Activated naive CD4-positive, alpha-beta T cell treated with anti-CD3 and anti-CD28 coated beads, Interleukin-2, amount 50 U/mL, for 72 hours (primary cell): ENCODE data around the gene SYNE3. TPM values are rescaled to one million over a fixed set of nuclear protein-coding genes. Genes with fewer than 3 reads are reported as not detected.

Source experiments
- ATAC-seq, 2 donors: fragments of 150-1000 bp; cut with Tn5 transposase; 2 replicates each; pipeline ENCODE4 v1.10.0; 2021; ENCODE audit warnings: mild to moderate bottlenecking in 2 of 2, moderate library complexity in 2 of 2
- DNase-seq, 2 donors: peaks; one replicate each; pipeline ENCODE4 v3.0.0; 2021 to 2022; ENCODE audit warnings: low spot score in 2 of 2
- H3K27ac Mint-ChIP-seq, 2 donors: one replicate each; pipeline ENCODE4 v1.8.0; 2022; ENCODE audit warnings: mild to moderate bottlenecking in 2 of 2, mixed read lengths in 2 of 2
- H3K36me3 Mint-ChIP-seq, 2 donors: one replicate each; pipeline ENCODE4 v1.8.0; 2022; ENCODE audit warnings: mixed read lengths in 2 of 2
- H3K9me3 Mint-ChIP-seq, 2 donors: one replicate each; pipeline ENCODE4 v1.8.0; 2022; ENCODE audit warnings: mixed read lengths in 2 of 2
- total RNA-seq, 2 donors: library from RNA; stranded (reverse); gene quantifications; one replicate each; pipeline ENCODE4 v1.2.3, GENCODE V29; 2022

SYNE3 gene, protein sequence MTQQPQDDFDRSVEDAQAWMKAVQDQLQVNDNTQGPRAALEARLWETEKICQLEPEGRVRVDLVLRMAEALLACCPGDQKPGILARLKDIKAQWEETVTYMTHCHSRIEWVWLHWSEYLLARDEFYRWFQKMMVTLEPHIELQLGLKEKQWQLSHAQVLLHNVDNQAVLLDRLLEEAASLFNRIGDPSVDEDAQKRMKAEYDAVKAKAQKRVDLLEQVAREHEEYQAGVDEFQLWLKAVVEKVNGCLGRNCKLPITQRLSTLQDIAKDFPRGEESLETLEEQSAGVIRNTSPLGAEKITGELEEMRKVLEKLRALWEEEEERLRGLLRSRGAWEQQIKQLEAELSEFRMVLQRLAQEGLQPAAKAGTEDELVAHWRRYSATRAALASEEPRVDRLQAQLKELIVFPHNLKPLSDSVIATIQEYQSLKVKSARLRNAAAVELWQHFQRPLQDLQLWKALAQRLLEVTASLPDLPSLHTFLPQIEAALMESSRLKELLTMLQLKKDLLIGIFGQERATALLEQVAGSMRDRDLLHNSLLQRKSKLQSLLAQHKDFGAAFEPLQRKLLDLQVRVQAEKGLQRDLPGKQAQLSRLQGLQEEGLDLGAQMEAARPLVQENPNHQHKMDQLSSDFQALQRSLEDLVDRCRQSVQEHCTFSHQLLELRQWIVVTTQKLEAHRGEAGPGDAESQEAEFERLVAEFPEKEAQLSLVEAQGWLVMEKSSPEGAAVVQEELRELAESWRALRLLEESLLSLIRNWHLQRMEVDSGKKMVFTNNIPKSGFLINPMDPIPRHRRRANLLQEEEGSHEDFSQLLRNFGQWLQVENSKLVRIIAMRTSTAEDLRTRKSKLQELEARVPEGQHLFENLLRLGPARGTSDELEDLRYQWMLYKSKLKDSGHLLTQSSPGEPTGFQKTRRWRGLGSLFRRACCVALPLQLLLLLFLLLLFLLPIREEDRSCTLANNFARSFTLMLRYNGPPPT
- 10 to 100 TPM in 1 of 2 donors, 1 to 10 TPM in 1; 9.9 to 73.8 TPM for total RNA-seq

DNA sequence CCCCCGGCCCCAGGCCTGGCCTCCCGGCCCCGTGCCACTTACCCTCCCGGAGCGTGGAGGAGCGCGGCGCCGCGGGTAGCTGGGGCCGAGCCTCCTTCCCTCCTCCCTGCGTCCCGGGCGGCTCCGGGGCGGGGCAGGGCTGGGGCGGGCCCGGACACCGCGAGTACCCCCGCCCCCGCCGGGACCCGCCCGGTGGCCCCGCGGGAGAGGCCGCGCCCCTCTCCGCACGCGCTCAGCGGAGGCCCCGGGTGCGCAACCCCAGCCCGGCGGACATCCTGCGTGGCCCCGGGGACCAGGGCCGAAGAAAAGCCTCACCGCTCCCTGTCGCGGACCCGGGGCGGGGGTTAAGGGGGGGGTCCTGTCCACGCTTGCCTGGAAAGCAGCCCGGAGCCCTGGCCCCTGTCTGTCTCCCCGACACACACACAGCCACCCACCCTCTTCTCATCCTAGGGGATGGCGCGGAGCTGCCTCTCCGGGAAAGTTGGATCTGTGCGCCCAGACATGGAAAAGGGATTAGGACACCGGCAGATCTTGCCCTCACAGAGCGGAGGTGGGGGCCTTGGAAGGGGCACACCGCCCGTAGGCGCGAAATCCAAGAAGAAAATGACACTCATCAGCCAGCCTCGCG, at the start of gene SYNE3:
Gene SYNE3 (minus strand): TSS at position 97 of the 628 bp plus-strand sequence. CDS start 40,829 bp downstream, outside the sequence.
- DNase-seq (peak in 1 of 2 donors; percentile 66), ATAC-seq (peak; percentile 46 to 73)
- peaks cover 0 to 10% of the 10 kb centered on the region in 2 donors for H3K36me3 Mint-ChIP-seq
- H3K27ac Mint-ChIP-seq: peak within 1 kb of the TSS; percentile 56 to 92
- H3K9me3 Mint-ChIP-seq: no peaks in the 10 kb centered on the region

DNA sequence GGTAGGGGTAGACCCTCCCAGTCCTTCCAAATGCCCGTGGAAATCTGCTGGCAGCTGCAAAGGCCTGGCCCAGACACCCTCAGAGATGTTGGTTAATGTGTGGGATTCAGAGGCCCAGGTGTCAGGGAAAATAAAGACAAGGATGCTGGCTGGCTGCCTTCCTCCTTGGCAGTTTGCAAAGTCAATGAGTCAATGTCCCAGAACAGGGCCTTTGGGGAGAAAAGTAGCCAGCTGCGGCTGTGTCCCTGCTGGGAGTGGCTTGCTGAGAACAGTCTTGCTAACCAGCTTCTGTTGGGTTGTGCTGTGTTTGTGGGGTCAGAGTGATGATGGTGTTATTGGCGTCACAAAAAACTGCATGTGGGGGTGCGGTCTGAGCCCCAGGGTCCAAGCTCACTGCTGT, 47.6 kb upstream of the SYNE3 start:
- no peaks in the 10 kb centered on the region for H3K9me3 Mint-ChIP-seq
- DNase-seq (no peak), ATAC-seq (no peak)
- no peak overlapping the region for H3K27ac Mint-ChIP-seq
- H3K36me3 Mint-ChIP-seq: no peaks in the 10 kb centered on the region

DNA sequence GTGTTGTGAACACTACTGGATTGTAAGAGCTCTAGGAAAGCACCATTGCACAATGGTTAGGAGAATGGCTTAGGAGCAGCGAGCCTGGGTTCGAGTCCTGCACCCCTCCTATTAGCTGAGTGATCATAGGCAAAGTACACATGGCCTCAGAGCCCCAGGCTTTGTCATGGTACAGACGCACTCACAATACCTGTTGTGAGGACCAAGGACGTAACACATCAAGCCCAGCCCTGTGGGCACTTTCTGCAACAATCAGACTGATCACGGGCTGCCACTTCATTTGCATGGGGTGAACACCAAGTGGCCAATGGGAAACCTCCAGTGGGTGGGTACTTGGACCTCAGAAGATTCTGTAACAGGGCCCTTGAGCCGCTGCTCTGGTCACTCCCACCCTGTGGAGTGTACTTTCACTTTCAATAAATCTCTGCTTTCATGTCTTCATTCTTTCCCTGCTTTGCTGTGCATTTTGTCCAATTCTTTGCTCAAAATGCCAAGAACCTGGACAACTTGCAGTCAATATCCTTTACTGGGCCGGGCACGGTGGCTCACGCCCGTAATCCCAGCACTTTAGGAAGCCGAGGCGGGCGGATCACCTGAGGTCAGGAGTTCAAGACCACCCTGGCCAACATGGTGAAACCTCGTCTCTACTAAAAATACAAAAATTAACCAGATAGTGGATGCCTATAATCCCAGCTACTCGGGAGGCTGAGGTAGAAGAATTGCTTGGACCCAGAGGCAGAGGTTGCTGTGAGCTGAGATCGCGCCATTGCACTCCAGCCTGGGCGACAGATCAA, 46.6 kb upstream of the SYNE3 start:
- no peaks in the 10 kb centered on the region for H3K36me3 Mint-ChIP-seq
- H3K27ac Mint-ChIP-seq: no peak overlapping the region
- ATAC-seq (no peak), DNase-seq (no peak)
- H3K9me3 Mint-ChIP-seq: no peaks in the 10 kb centered on the region

DNA sequence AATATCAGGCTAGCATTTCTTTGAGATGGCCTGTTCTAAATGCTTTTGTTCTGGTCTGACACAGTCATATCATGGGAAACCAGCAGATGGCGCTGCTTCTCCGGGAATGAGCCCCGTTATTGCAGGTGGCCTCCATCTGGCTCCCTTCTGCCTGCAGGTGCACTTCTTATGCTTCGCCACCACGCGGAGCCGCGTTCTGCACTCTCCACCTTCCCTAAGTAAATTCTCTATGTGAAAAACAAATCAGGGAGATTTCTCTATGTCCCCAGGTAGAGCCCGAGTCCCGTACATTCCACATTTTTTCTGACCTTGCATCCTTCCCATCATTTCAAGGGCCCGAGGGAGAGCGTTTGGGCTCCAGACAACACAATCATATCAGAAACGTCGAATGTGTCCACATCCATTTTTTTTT, 44.6 kb upstream of the SYNE3 start:
- Mint-ChIP-seq H3K27ac (no peak overlapping the region), H3K36me3 (no peaks in the 10 kb centered on the region), H3K9me3 (no peaks in the 10 kb centered on the region)
- DNase-seq (peak; percentile 75 to 92), ATAC-seq (peak; percentile 93 to 98)

DNA sequence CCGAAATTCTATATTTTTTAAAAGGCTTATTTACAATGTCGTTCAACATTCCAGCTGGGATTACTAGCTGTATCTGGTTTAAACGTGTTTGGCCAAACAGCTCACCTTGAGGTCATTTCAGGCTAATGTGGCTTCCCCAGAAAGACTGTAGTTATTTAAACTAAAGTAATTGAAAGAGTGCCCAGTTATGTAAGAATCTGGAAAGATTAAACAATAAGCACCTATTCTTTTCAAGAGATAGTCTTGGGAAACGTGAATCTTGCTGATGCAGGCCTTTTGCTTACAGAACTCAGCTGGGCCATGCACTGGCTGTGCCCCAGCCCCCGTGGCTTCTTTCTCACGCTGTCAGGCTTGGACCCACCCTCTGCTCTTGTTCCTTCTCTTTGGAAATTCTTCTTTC, 42.8 kb upstream of the SYNE3 start:
- ATAC-seq (no peak), DNase-seq (no peak)
- no peak overlapping the region for H3K27ac Mint-ChIP-seq
- no peaks in the 10 kb centered on the region for H3K9me3 Mint-ChIP-seq
- H3K36me3 Mint-ChIP-seq: no peaks in the 10 kb centered on the region

DNA sequence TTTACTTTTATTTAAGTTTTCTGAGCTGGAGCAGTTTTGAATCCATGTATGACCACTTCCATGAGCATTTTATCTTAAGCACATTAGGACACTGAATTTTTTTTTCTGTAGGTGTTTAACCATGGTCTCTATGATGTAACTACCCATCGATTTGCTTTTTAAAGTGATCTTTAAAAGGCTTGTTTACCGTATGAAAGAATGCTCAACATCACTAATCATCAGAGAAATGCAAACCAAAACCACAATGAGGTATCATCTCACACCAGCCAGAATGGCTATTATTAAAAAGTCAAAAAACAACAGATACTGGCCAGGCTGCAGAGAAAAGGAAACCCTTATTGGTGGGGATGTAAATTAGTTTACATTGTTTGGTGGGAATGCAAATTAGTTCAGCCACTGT, 41.4 kb upstream of the SYNE3 start:
- H3K9me3 Mint-ChIP-seq: no peaks in the 10 kb centered on the region
- H3K36me3 Mint-ChIP-seq: no peaks in the 10 kb centered on the region
- no peak for ATAC-seq
- no peak for DNase-seq
- no peak overlapping the region for H3K27ac Mint-ChIP-seq

DNA sequence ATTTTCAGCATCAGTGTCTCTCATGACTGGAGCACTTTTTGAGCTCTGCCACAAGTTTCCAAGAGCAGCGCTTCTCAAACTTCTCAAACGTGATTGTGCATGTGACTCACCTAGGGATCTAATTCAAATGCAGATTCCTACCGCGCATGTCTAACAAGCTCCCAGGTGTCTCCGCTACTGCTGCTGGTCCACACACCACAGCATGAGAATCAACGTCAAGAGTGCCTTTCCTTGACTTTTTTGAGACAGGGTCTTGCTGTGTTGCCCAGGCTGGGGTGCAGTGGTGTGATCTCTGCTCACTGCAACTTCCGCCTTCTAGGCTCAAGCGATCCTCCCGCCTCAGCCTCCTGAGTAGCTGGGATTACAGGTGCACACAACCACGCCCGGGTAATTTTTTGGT, 40.8 kb upstream of the SYNE3 start:
- H3K27ac Mint-ChIP-seq: no peak overlapping the region
- ATAC-seq: no peak

DNA sequence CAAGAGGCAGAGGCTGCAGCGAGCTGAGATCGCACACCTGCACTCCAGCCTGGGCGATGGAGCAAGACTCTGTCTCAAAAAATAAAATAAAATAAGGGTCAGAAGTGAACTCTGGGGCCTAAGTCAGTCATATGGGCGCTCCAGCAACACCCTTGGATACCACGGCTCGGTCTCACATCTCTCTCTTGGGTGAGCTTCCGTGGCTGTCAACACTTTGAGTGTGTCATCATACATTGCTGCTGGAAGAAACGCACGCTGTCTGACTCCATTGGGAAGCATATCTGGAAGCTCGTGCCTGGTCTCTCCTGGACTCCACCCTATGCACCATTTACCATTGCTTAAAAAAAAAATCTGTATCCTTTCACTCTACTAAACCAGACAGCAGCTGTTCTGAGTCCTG, 38.6 kb upstream of the SYNE3 start:
- no peak overlapping the region for H3K27ac Mint-ChIP-seq
- H3K9me3 Mint-ChIP-seq: no peaks in the 10 kb centered on the region
- DNase-seq: no peak
- no peak for ATAC-seq
- peaks cover 0 to 4% of the 10 kb centered on the region in 2 donors for H3K36me3 Mint-ChIP-seq

More for the DNA sequence above, 40.8 kb upstream of the SYNE3 start:
- no peak for DNase-seq
- Mint-ChIP-seq H3K9me3 (no peaks in the 10 kb centered on the region), H3K36me3 (no peaks in the 10 kb centered on the region)

DNA sequence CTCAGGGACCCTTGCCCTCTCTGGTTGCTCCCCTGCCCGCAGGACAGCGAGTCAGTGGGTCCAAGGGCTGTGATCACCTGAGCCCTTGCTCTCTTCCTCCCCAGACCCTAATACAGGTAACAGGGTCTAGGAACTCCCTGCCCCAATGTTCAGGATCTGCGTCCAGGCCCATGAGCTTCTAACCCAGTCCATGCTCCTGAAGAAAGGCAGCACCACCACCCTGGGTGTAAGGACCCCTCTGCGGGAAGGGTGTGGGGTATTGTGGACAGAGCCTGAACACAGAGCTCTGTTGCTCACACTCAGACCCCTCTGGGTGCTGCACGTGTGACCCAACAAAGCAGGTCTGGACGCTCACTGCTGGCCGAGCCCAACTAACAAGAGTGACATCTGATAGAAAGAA, 36.7 kb upstream of the SYNE3 start:
- Mint-ChIP-seq H3K27ac (no peak overlapping the region), H3K36me3 (peaks cover 0 to 8% of the 10 kb centered on the region in 2 donors), H3K9me3 (no peaks in the 10 kb centered on the region)
- ATAC-seq (no peak), DNase-seq (no peak)

DNA sequence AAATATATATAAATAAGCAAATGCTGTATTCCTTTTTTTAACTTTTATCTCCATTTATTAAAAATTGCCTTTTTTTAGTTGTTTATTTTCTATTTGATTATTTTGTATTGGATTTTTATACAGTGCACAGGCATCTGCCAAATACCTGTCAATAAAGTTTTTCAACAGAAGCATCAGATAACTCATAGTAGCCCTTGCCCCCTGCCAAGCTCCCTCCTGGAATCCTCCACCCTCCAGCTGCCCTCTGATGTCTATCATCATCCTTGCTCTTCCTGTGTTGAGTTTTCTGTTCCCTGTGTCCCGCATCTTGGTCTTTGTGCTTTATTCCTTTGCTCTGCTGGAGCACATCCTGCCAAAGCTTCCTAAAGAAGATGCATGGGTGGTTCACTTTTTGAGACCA, 35.0 kb upstream of the SYNE3 start:
- no peaks in the 10 kb centered on the region for H3K9me3 Mint-ChIP-seq
- H3K36me3 Mint-ChIP-seq: peaks cover 0 to 8% of the 10 kb centered on the region in 2 donors
- ATAC-seq: no peak
- no peak for DNase-seq
- H3K27ac Mint-ChIP-seq: peak overlapping the region in 1 of 2 donors; percentile 12

DNA sequence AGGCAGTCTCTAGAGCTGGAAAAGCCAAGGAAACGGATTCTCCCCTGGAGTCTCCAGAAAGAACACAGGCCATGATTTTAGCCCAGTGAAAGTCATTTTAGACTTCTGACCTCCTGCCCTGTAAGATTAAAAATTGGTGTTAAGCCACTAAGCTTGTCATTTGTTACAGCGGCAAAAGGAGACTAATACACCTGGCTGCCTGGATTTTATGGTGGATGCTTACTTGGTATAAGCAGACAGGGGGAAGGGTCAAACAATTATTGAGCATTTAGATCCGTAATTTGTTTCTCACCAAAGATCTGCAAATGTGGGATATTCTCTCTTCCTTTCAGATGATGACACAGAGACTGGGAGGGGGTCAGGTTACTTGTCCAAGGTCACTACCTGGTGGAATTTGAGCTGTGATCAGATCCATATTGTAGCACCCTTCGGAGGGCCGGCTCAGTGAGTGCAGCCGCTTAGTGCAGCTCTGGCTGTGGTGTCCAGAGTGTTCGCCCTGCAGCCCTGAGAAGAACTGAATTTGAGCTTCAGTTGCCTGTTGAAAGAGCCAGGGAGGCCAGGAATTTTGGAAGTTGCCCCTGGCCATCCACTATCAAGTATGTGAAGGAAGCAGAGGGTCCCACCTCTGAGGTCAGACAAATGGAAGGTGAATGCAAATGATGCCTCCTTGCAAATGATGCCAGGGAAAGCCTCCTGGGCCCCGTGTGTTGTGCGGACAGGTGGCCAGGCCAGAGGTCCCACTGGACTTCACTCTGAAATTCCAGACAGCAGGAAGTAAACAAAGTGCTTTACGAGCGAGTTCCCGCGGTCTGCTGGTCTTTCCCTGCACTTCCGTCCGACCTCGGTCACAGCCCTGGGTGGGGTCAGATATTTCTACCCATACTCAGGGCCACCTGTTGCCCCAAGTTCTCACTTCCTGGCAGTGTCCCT, 33.5 kb upstream of the SYNE3 start:
- Mint-ChIP-seq H3K36me3 (peaks cover 0 to 8% of the 10 kb centered on the region in 2 donors), H3K9me3 (no peaks in the 10 kb centered on the region), H3K27ac (no peak overlapping the region)
- no peak for DNase-seq
- ATAC-seq: no peak

DNA sequence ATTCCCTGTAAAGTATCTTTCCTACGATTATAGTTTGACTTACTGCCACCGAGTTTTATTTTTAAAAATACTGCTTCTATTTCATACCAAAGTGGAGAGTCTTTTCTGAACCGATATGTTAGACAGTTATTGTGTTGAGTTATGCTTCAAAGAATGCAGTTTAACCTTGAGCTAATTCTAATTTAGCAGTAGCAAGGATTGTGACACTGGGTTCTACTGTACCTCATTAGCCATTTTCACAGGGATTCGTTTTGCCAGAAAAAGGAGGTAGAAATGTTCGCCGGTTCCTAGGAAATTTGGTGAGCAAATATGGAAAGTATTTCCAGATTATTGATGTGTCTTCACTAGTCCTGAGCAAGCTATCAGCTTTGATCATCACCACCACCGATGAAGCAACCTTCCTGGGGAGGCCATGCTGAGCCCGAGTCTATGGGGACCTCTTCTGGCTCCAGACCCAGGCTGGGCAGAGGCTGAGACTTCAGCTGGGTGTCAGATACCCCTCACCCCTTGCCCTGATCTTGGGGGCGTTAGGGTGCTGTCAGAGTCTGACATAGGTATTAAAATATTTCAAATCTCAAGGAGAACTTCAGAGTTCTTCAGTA, 32.0 kb upstream of the SYNE3 start:
- no peaks in the 10 kb centered on the region for H3K9me3 Mint-ChIP-seq
- peaks cover 0 to 8% of the 10 kb centered on the region in 2 donors for H3K36me3 Mint-ChIP-seq
- DNase-seq: no peak
- H3K27ac Mint-ChIP-seq: peak overlapping the region in 1 of 2 donors; percentile 44
- ATAC-seq: no peak

DNA sequence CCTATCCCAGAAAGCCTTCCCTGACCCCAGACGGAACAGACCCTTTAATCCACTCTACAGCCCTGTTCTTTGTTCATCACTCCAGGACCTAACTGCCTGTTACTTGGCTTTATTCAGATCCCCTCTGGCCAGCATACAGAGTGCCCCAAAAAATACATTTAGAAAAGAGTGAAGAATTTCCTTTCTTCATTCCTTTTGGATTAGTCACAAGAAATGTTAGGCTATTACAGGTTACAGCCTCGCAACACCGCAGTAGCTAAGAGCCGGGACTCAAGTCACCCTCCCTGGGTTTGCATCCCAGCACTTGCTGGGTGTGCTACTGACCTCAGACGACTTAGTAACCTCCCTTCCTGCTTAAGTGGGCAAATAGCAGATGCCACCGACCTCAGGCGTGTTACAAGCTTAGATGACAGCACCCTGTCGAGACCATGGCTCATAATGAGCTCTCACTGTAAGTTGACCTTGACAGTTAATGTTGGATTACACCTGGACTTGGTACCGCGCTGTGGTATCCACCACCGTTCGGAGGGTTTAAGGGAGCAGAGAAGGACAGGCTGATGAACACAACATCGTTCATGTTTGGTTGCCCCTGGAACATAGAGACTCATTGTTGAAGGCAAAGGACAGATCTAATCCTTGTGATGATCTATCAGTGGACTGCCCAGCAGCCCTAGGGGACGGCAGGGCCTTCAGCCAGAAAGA, 31.3 kb upstream of the SYNE3 start:
- ATAC-seq (no peak), DNase-seq (no peak)
- no peaks in the 10 kb centered on the region for H3K9me3 Mint-ChIP-seq
- H3K27ac Mint-ChIP-seq: peak overlapping the region in 1 of 2 donors; percentile 72
- H3K36me3 Mint-ChIP-seq: peaks cover 0 to 8% of the 10 kb centered on the region in 2 donors

DNA sequence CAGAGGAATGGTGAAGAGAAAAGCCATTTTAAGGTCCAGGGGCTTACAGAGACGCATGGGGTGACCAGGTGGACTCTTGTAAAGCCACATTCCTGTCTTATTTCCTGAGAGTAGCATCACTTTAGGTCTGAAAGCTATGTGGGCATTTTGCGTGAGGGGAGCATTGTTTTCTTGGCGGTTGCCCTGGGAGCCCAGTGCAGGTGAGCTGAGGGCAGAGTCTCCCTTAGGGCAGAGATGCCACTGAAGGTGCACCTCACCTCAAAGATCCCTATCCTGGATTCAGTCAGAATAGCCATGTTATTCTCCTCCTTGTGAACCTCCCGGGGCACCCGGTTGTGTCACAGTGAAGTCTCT, 30.8 kb upstream of the SYNE3 start:
- peaks cover 0 to 8% of the 10 kb centered on the region in 2 donors for H3K36me3 Mint-ChIP-seq
- H3K27ac Mint-ChIP-seq: peak overlapping the region; percentile 38 to 72
- DNase-seq: no peak
- no peaks in the 10 kb centered on the region for H3K9me3 Mint-ChIP-seq
- no peak for ATAC-seq
